HepG2 (cell line): ENCODE measurements around the gene ELOVL5. TPM values are rescaled to one million over a fixed set of nuclear protein-coding genes. Genes with fewer than 3 reads are reported as not detected.

Source experiments
- CAMTA2 ChIP-seq: sonication (generic); formaldehyde crosslinking; IDR thresholded peaks from 2 replicates; pipeline ENCODE4 v1.4.0; 2020; ENCODE audit warnings: mild to moderate bottlenecking, missing genetic modification reagents, borderline replicate concordance
- CBX2 ChIP-seq, 2 experiments: fragments of 200-600 bp in 1 of 2; sonication (generic); formaldehyde crosslinking in 1 of 2; IDR thresholded peaks; 2 replicates each; pipeline versions ENCODE4 v1.7.0 to v1.8.1; 2018 to 2022; ENCODE audit warnings: low read depth in 2 of 2, low read length in 1 of 2, mild to moderate bottlenecking in 1 of 2, missing genetic modification reagents in 1 of 2
- CREM ChIP-seq, 2 experiments: sonication (generic) in 1 of 2; formaldehyde crosslinking in 1 of 2; IDR thresholded peaks; 2 replicates each; pipeline versions ENCODE4 v1.4.0 to v1.6.1; 2016 to 2020; ENCODE audit warnings: antibody characterized with exemption in 1 of 2, mild to moderate bottlenecking in 1 of 2, missing genetic modification reagents in 1 of 2
- E2F1 ChIP-seq: sonication (generic); formaldehyde crosslinking; IDR thresholded peaks from 2 replicates; pipeline ENCODE4 v1.5.0; 2020; ENCODE audit warnings: missing genetic modification reagents
- ELF1 ChIP-seq: sonication (generic); formaldehyde crosslinking; IDR thresholded peaks from 2 replicates; pipeline ENCODE4 v1.4.0; 2020; ENCODE audit warnings: missing genetic modification reagents
- EP300 ChIP-seq, 3 experiments: sonication (generic) in 1 of 3; formaldehyde crosslinking in 1 of 3; IDR thresholded peaks; 2 replicates each; pipeline versions ENCODE4 v1.5.1 to v1.6.1; 2011 to 2020; ENCODE audit warnings: low read depth in 2 of 3, low read length in 2 of 3, borderline replicate concordance in 1 of 3, improper control_type of control experiment in 1 of 3, mild to moderate bottlenecking in 1 of 3, missing genetic modification reagents in 1 of 3, moderate library complexity in 1 of 3
- ETV6 ChIP-seq: sonication (generic); formaldehyde crosslinking; conservative IDR thresholded peaks from 2 replicates; pipeline ENCODE4 v1.4.0; 2020; ENCODE audit warnings: missing genetic modification reagents
- FOXO4 ChIP-seq: sonication (generic); formaldehyde crosslinking; conservative IDR thresholded peaks from 2 replicates; pipeline ENCODE4 v1.8.1; 2023; ENCODE audit warnings: missing genetic modification reagents
- GFI1 ChIP-seq: sonication (generic); formaldehyde crosslinking; IDR thresholded peaks from 2 replicates; pipeline ENCODE4 v1.5.0; 2020; ENCODE audit warnings: missing genetic modification reagents, mild to moderate bottlenecking, borderline replicate concordance
- MZF1 ChIP-seq: sonication (generic); formaldehyde crosslinking; IDR thresholded peaks from 2 replicates; pipeline ENCODE4 v1.8.1; 2023; ENCODE audit warnings: mild to moderate bottlenecking, missing genetic modification reagents, borderline replicate concordance
- NCOR1 ChIP-seq: fragments of 200-600 bp; sonication (generic); IDR thresholded peaks from 2 replicates; pipeline ENCODE4 v1.7.0; 2017; ENCODE audit warnings: antibody characterized with exemption, low read length, borderline replicate concordance
- SALL1 ChIP-seq: sonication (generic); formaldehyde crosslinking; IDR thresholded peaks from 2 replicates; pipeline ENCODE4 v1.8.0; 2022; ENCODE audit warnings: mild to moderate bottlenecking, missing genetic modification reagents
- SALL2 ChIP-seq: sonication (generic); formaldehyde crosslinking; IDR thresholded peaks from 2 replicates; pipeline ENCODE4 v1.8.1; 2023; ENCODE audit warnings: mild to moderate bottlenecking, missing genetic modification reagents, inconsistent platforms
- SNAPC5 ChIP-seq: sonication (generic); formaldehyde crosslinking; IDR thresholded peaks from 2 replicates; pipeline ENCODE4 v1.8.1; 2023; ENCODE audit warnings: mild to moderate bottlenecking, missing genetic modification reagents, borderline replicate concordance
- ZBED4 ChIP-seq: sonication (generic); formaldehyde crosslinking; IDR thresholded peaks from 2 replicates; pipeline ENCODE4 v1.4.0; 2020; ENCODE audit warnings: missing genetic modification reagents, borderline replicate concordance
- ZNF333 ChIP-seq: sonication (generic); formaldehyde crosslinking; IDR thresholded peaks from 2 replicates; pipeline ENCODE4 v1.4.0; 2020; ENCODE audit warnings: mild to moderate bottlenecking, missing genetic modification reagents, borderline replicate concordance
- ZNF484 ChIP-seq: sonication (generic); formaldehyde crosslinking; IDR thresholded peaks from 2 replicates; pipeline ENCODE4 v1.5.1; 2020; ENCODE audit warnings: mild to moderate bottlenecking, low read depth, missing genetic modification reagents, borderline replicate concordance
- ZNF550 ChIP-seq: sonication (generic); formaldehyde crosslinking; IDR thresholded peaks from 2 replicates; pipeline ENCODE4 v1.4.0; 2020; ENCODE audit warnings: mild to moderate bottlenecking, missing genetic modification reagents, borderline replicate concordance
- ZNF605 ChIP-seq: sonication (generic); formaldehyde crosslinking; IDR thresholded peaks from 2 replicates; pipeline ENCODE4 v1.8.0; 2022; ENCODE audit warnings: mild to moderate bottlenecking, missing genetic modification reagents
- ZNF703 ChIP-seq: sonication (generic); formaldehyde crosslinking; IDR thresholded peaks from 2 replicates; pipeline ENCODE4 v1.5.1; 2020; ENCODE audit warnings: missing genetic modification reagents, mild to moderate bottlenecking, moderate library complexity, borderline replicate concordance
- polyA plus RNA-seq, 8 experiments: library from polyadenylated mRNA; depleted of rRNA in 3 of 8; stranded (reverse) in 7 of 8; unstranded in 1 of 8; fragments of >200 nt; fragmentation: Illumina TruSeq in 4 of 8; extraction: Trizol in 4 of 8; gene quantifications; 2 replicates each; pipeline versions ENCODE4 v1.2.1 to v1.2.3, GENCODE V29; 2011 to 2016; ENCODE audit warnings: low read depth in 4 of 8, missing spikeins in 1 of 8, mixed read lengths in 1 of 8; ENCODE audit not compliant: insufficient read depth in 1 of 8
- total RNA-seq, 5 experiments: library from RNA; depleted of rRNA; stranded (reverse); fragments of >200 nt; fragmentation: Illumina TruSeq; extraction: Trizol; gene quantifications; 2 replicates each; pipeline ENCODE4 v1.2.3, GENCODE V29; 2016; ENCODE audit warnings: low read depth in 1 of 5

Gene ELOVL5
- total and polyA plus RNA-seq, 2 of the 13 experiments (the other 11 are each of a cell fraction or from before 2014, with no cell fraction given) = 50.1 to 72.4 TPM

GRCh38 chr6:53306819-53307347, 41.9 kb downstream of the ELOVL5 start (continued):
- no peak for TF ChIP-seq MZF1 (CRISPR knock-in tag)
- no peak for TF ChIP-seq ZNF550
- TF ChIP-seq ZNF605 (CRISPR knock-in tag) = no peak
- no peak for TF ChIP-seq SNAPC5 (CRISPR knock-in tag)
- TF ChIP-seq ELF1 (CRISPR knock-in tag) = no peak
- TF ChIP-seq EP300 (IDR thresholded peaks at IDR 0.05; ENCODE audit: low read depth in 2 of 2, low read length in 2 of 2) = peak in 1 of 2 experiments; percentile 67; a peak in 2 of 4 replicates
- TF ChIP-seq EP300 (CRISPR knock-in tag; IDR thresholded peaks at IDR 0.05; ENCODE audit: borderline replicate concordance) = no peak
- TF ChIP-seq CREM (IDR thresholded peaks at IDR 0.05) = peak; percentile 35; the same call in 1 of the 2 replicates
- TF ChIP-seq CREM (CRISPR knock-in tag; IDR thresholded peaks at IDR 0.05) = no peak
- no peak for TF ChIP-seq ZNF703 (CRISPR knock-in tag)
- TF ChIP-seq ZBED4 (CRISPR knock-in tag) = no peak
- TF ChIP-seq GFI1 (CRISPR knock-in tag) = no peak
- no peak for TF ChIP-seq ZNF333
- TF ChIP-seq ETV6 (CRISPR knock-in tag) = no peak
- no peak for TF ChIP-seq CAMTA2 (CRISPR knock-in tag)
- TF ChIP-seq SALL1 = peak; percentile 58; the same call in 1 of the 2 replicates
- TF ChIP-seq FOXO4 (CRISPR knock-in tag) = 0 out of 2 replicates have a peak, but pooled peaks have one; percentile 12
- no peak for TF ChIP-seq CBX2 (IDR thresholded peaks at IDR 0.05; ENCODE audit: low read depth, low read length)
- no peak for TF ChIP-seq CBX2 (CRISPR knock-in tag; IDR thresholded peaks at IDR 0.05; ENCODE audit: low read depth)
- no peak for TF ChIP-seq ZNF484 (CRISPR knock-in tag)
- TF ChIP-seq NCOR1 = peak; percentile 83; the same call in 1 of the 2 replicates
- TF ChIP-seq E2F1 = no peak
- TF ChIP-seq SALL2 (CRISPR knock-in tag) = no peak
